ENCODE data around the gene GPRIN3. TPM values are rescaled to one million over a fixed set of nuclear protein-coding genes. Genes with fewer than 3 reads are reported as not detected.

The GPRIN3 gene
- total and polyA plus RNA-seq, 3 experiments from 2014 or later = 15.6 to 16.5 (median 16.2) TPM

DNA sequence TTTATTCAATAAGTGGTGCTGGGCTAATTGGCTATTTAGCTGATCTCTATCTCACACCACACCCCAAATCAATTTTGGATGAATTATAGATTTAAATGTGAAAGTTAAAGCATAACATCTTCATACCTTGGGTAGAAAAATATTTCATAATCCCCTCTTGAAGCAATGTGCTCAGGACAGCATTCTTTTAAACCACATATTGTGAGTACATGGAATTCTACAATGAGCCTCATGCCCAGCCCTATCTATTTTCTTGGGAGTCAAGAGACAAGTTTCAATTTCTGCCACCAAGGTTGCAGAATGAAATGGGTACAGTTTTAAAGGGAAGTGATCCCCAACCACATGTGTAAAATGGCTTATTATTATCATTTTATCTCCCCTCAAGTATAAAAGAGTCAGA, 30.6 kb upstream of the GPRIN3 start:
- Mint-ChIP-seq H3K4me3 (no peak overlapping the region), H3K9me3 (no peaks in the 10 kb centered on the region), H3K4me1 (peaks cover 0 to 6% (median 3%) of the 10 kb centered on the region in 3 donors), H3K27me3 (no peaks in the 10 kb centered on the region), H3K27ac (no peak overlapping the region), H3K36me3 (no peaks in the 10 kb centered on the region)
- Histone ChIP-seq H3K36me3 (ENCODE audit: insufficient read depth, low read length) (no peaks in the 10 kb centered on the region), H3K9me3 (ENCODE audit: low read length) (no peaks in the 10 kb centered on the region), H3K4me1 (ENCODE audit: insufficient read depth, low read length) (peaks cover 25% of the 10 kb centered on the region), H3K27me3 (ENCODE audit: insufficient read depth, low read length, poor library complexity, severe bottlenecking) (no peaks in the 10 kb centered on the region), H3K27ac (ENCODE audit: low read depth, low read length) (no peak overlapping the region), H3K4me3 (ENCODE audit: low read length) (no peak overlapping the region)
- no peak for DNase-seq
- ChIA-PET CTCF (interaction anchor here (0.7 kb wide), 1 partner anchor 972 kb away, joined by 3 read pairs; no protein-coding TSS in a partner anchor), POLR2A (no interaction called here)

GRCh38 chr4:89337681-89338080, 30.1 kb upstream of the GPRIN3 start:
- peak overlapping the region in 2 of 8 donors; percentile 26 to 43 for H3K27ac Mint-ChIP-seq
- H3K4me3 Mint-ChIP-seq = no peak overlapping the region
- H3K27me3 ChIP-seq (ENCODE audit: insufficient read depth, low read length, poor library complexity, severe bottlenecking) = no peaks in the 10 kb centered on the region
- H3K36me3 Mint-ChIP-seq = no peaks in the 10 kb centered on the region
- peaks cover 25% of the 10 kb centered on the region for H3K4me1 ChIP-seq (ENCODE audit: insufficient read depth, low read length)
- CTCF ChIA-PET = no interaction called here
- peaks cover 0 to 6% (median 3%) of the 10 kb centered on the region in 3 donors for H3K4me1 Mint-ChIP-seq
- no peak overlapping the region for H3K4me3 ChIP-seq (ENCODE audit: low read length)
- H3K9me3 Mint-ChIP-seq = no peaks in the 10 kb centered on the region
- no peaks in the 10 kb centered on the region for H3K36me3 ChIP-seq (ENCODE audit: insufficient read depth, low read length)
- no peaks in the 10 kb centered on the region for H3K27me3 Mint-ChIP-seq
- no peak overlapping the region for H3K27ac ChIP-seq (ENCODE audit: low read depth, low read length)
- DNase-seq = peak in 1 of 5 donors; percentile 45
- no peaks in the 10 kb centered on the region for H3K9me3 ChIP-seq (ENCODE audit: low read length)
- POLR2A ChIA-PET = no interaction called here

GRCh38 chr4:89336818-89337420, 29.3 kb upstream of the GPRIN3 start:
- POLR2A ChIA-PET = no interaction called here
- Mint-ChIP-seq H3K4me1 (peaks cover 0 to 6% (median 3%) of the 10 kb centered on the region in 3 donors), H3K9me3 (no peaks in the 10 kb centered on the region), H3K4me3 (no peak overlapping the region), H3K36me3 (no peaks in the 10 kb centered on the region), H3K27ac (no peak overlapping the region), H3K27me3 (no peaks in the 10 kb centered on the region)
- CTCF ChIA-PET = no interaction called here
- no peak overlapping the region for H3K4me3 ChIP-seq (ENCODE audit: low read length)
- no peaks in the 10 kb centered on the region for H3K9me3 ChIP-seq (ENCODE audit: low read length)
- no peak for DNase-seq
- no peak overlapping the region for H3K27ac ChIP-seq (ENCODE audit: low read depth, low read length)
- H3K36me3 ChIP-seq (ENCODE audit: insufficient read depth, low read length) = no peaks in the 10 kb centered on the region
- H3K4me1 ChIP-seq (ENCODE audit: insufficient read depth, low read length) = peaks cover 25% of the 10 kb centered on the region
- H3K27me3 ChIP-seq (ENCODE audit: insufficient read depth, low read length, poor library complexity, severe bottlenecking) = no peaks in the 10 kb centered on the region

GRCh38 chr4:89334830-89335229, 27.2 kb upstream of the GPRIN3 start:
- H3K27me3 Mint-ChIP-seq = no peaks in the 10 kb centered on the region
- H3K36me3 ChIP-seq (ENCODE audit: insufficient read depth, low read length) = no peaks in the 10 kb centered on the region
- no peak overlapping the region for H3K27ac Mint-ChIP-seq
- no peak for DNase-seq
- H3K27me3 ChIP-seq (ENCODE audit: insufficient read depth, low read length, poor library complexity, severe bottlenecking) = no peaks in the 10 kb centered on the region
- no peak overlapping the region for H3K4me3 ChIP-seq (ENCODE audit: low read length)
- no peaks in the 10 kb centered on the region for H3K9me3 Mint-ChIP-seq
- peaks cover 0 to 6% (median 3%) of the 10 kb centered on the region in 3 donors for H3K4me1 Mint-ChIP-seq
- ChIA-PET CTCF (no interaction called here), POLR2A (interaction anchor here (1.0 kb wide), 1 partner anchor 49 kb away, joined by 3 read pairs; no protein-coding TSS in a partner anchor)
- no peak overlapping the region for H3K27ac ChIP-seq (ENCODE audit: low read depth, low read length)
- H3K9me3 ChIP-seq (ENCODE audit: low read length) = no peaks in the 10 kb centered on the region
- H3K36me3 Mint-ChIP-seq = no peaks in the 10 kb centered on the region
- H3K4me3 Mint-ChIP-seq = no peak overlapping the region
- H3K4me1 ChIP-seq (ENCODE audit: insufficient read depth, low read length) = peaks cover 25% of the 10 kb centered on the region

DNA sequence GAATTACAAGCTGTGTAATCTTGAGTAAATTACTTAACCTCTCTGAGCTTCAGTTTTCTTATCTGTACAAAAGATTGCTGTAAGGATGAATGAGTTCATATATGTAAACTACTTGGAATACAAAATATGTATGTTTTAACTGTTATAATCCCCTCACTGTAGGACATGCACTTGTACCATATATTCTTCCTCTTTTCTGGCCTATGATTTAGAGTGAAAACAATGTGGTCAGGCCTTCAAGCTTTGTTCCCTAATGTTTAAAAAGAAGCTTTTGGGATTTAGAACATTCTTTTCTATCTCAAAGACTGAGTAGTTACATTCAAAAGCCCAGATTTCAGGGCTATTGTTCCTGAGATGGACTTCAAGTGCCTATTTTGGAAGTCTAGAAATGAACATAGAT, 26.7 kb upstream of the GPRIN3 start:
- no peaks in the 10 kb centered on the region for H3K36me3 Mint-ChIP-seq
- Histone ChIP-seq H3K4me1 (ENCODE audit: insufficient read depth, low read length) (peaks cover 23% of the 10 kb centered on the region), H3K36me3 (ENCODE audit: insufficient read depth, low read length) (no peaks in the 10 kb centered on the region), H3K9me3 (ENCODE audit: low read length) (no peaks in the 10 kb centered on the region), H3K27ac (ENCODE audit: low read depth, low read length) (no peak overlapping the region), H3K27me3 (ENCODE audit: insufficient read depth, low read length, poor library complexity, severe bottlenecking) (no peaks in the 10 kb centered on the region), H3K4me3 (ENCODE audit: low read length) (no peak overlapping the region)
- DNase-seq = no peak
- CTCF ChIA-PET = no interaction called here
- no peak overlapping the region for H3K27ac Mint-ChIP-seq
- peaks cover 0 to 3% (median 0%) of the 10 kb centered on the region in 5 donors for H3K9me3 Mint-ChIP-seq
- POLR2A ChIA-PET = interaction anchor here (1.0 kb wide), 1 partner anchor 50 kb away, joined by 3 read pairs; no protein-coding TSS in a partner anchor
- H3K4me1 Mint-ChIP-seq = peaks cover 0 to 6% (median 3%) of the 10 kb centered on the region in 3 donors
- H3K4me3 Mint-ChIP-seq = no peak overlapping the region
- no peaks in the 10 kb centered on the region for H3K27me3 Mint-ChIP-seq

- no peak overlapping the region for H3K4me3 ChIP-seq (ENCODE audit: low read length)
- no peak overlapping the region for H3K27ac ChIP-seq (ENCODE audit: low read depth, low read length)
- Mint-ChIP-seq H3K27ac (peak overlapping the region in 2 of 8 donors; percentile 4 to 72), H3K4me1 (peaks cover 0 to under 1% (median 0%) of the 10 kb centered on the region in 3 donors), H3K9me3 (peaks cover 0 to 3% (median 0%) of the 10 kb centered on the region in 5 donors), H3K4me3 (no peak overlapping the region), H3K27me3 (no peaks in the 10 kb centered on the region), H3K36me3 (peaks cover 0 to 7% (median 0%) of the 10 kb centered on the region in 3 donors)
- ChIA-PET POLR2A (no interaction called here), CTCF (no interaction called here)
- no peak for DNase-seq
- no peaks in the 10 kb centered on the region for H3K9me3 ChIP-seq (ENCODE audit: low read length)
- no peaks in the 10 kb centered on the region for H3K27me3 ChIP-seq (ENCODE audit: insufficient read depth, low read length, poor library complexity, severe bottlenecking)
- no peaks in the 10 kb centered on the region for H3K36me3 ChIP-seq (ENCODE audit: insufficient read depth, low read length)
- H3K4me1 ChIP-seq (ENCODE audit: insufficient read depth, low read length) = peaks cover 3% of the 10 kb centered on the region
Measured at GRCh38 chr4:89331686-89332544, 24.3 kb upstream of the GPRIN3 start.

GRCh38 chr4:89331197-89331596, 23.6 kb upstream of the GPRIN3 start:
- ChIA-PET POLR2A (no interaction called here), CTCF (no interaction called here)
- Mint-ChIP-seq H3K9me3 (peaks cover 0 to 3% (median 0%) of the 10 kb centered on the region in 5 donors), H3K27me3 (no peaks in the 10 kb centered on the region), H3K4me3 (no peak overlapping the region), H3K36me3 (peaks cover 0 to 7% (median 0%) of the 10 kb centered on the region in 3 donors), H3K4me1 (no peaks in the 10 kb centered on the region), H3K27ac (peak overlapping the region in 1 of 8 donors; percentile 30)
- H3K4me3 ChIP-seq (ENCODE audit: low read length) = no peak overlapping the region
- no peaks in the 10 kb centered on the region for H3K36me3 ChIP-seq (ENCODE audit: insufficient read depth, low read length)
- DNase-seq = no peak
- H3K27me3 ChIP-seq (ENCODE audit: insufficient read depth, low read length, poor library complexity, severe bottlenecking) = no peaks in the 10 kb centered on the region
- no peaks in the 10 kb centered on the region for H3K4me1 ChIP-seq (ENCODE audit: insufficient read depth, low read length)
- no peak overlapping the region for H3K27ac ChIP-seq (ENCODE audit: low read depth, low read length)
- H3K9me3 ChIP-seq (ENCODE audit: low read length) = no peaks in the 10 kb centered on the region

- no peak overlapping the region for H3K4me3 Mint-ChIP-seq
- peak overlapping the region in 1 of 8 donors; percentile 72 for H3K27ac Mint-ChIP-seq
- Histone ChIP-seq H3K4me1 (ENCODE audit: insufficient read depth, low read length) (no peaks in the 10 kb centered on the region), H3K9me3 (ENCODE audit: low read length) (no peaks in the 10 kb centered on the region), H3K27me3 (ENCODE audit: insufficient read depth, low read length, poor library complexity, severe bottlenecking) (no peaks in the 10 kb centered on the region), H3K4me3 (ENCODE audit: low read length) (no peak overlapping the region), H3K27ac (ENCODE audit: low read depth, low read length) (no peak overlapping the region), H3K36me3 (ENCODE audit: insufficient read depth, low read length) (no peaks in the 10 kb centered on the region)
- no peak for DNase-seq
- H3K36me3 Mint-ChIP-seq = peaks cover 0 to 7% (median 0%) of the 10 kb centered on the region in 3 donors
- peaks cover 0 to 3% (median 0%) of the 10 kb centered on the region in 5 donors for H3K9me3 Mint-ChIP-seq
- H3K4me1 Mint-ChIP-seq = peaks cover 0 to 6% (median 3%) of the 10 kb centered on the region in 3 donors
- POLR2A ChIA-PET = no interaction called here
- H3K27me3 Mint-ChIP-seq = no peaks in the 10 kb centered on the region
- CTCF ChIA-PET = no interaction called here
Measured at GRCh38 chr4:89329280-89329679, 21.7 kb upstream of the GPRIN3 start.

All from CD8-positive, alpha-beta memory T cell (primary cell).